WTC11 (cell line): ENCODE measurements around the gene LTBP1. TPM values are rescaled to one million over a fixed set of nuclear protein-coding genes. Genes with fewer than 3 reads are reported as not detected.

Experiments used
- ATAC-seq: fragments of 200-7000 bp; cut with Tn5 transposase; 2 replicates; pipeline ENCODE4 v1.10.0; 2021; ENCODE audit warnings: mild to moderate bottlenecking, moderate library complexity
- CTCF ChIA-PET: fragments of 300-600 bp; sonication (Branson Sonifier 250); formaldehyde crosslinking; loops from one replicate; lab custom pipeline; 2021; ENCODE audit warnings: antibody characterized with exemption; lab: Charles Lee
- POLR2A ChIA-PET: fragments of 350-600 bp; sonication (Branson Sonifier 250); formaldehyde crosslinking; loops from one replicate; lab custom pipeline; 2021; ENCODE audit warnings: antibody characterized with exemption; lab: Charles Lee
- DNase-seq: peaks from one replicate; pipeline ENCODE4 v3.0.0; 2021; ENCODE audit warnings: low spot score
- H3K27ac Mint-ChIP-seq: 2 replicates; pipeline ENCODE4 v1.8.0; 2021; ENCODE audit warnings: mixed read lengths
- H3K27me3 Mint-ChIP-seq: 2 replicates; pipeline ENCODE4 v1.8.0; 2021; ENCODE audit warnings: low read depth, mild to moderate bottlenecking, moderate library complexity, mixed read lengths
- H3K36me3 Mint-ChIP-seq: 2 replicates; pipeline ENCODE4 v1.8.0; 2021; ENCODE audit warnings: mixed read lengths
- H3K4me1 Mint-ChIP-seq: 2 replicates; pipeline ENCODE4 v1.8.0; 2022; ENCODE audit warnings: mixed read lengths
- H3K4me3 Mint-ChIP-seq: 2 replicates; pipeline ENCODE4 v1.8.0; 2021; ENCODE audit warnings: mild to moderate bottlenecking, moderate library complexity, mixed read lengths
- H3K9me3 Mint-ChIP-seq: 2 replicates; pipeline ENCODE4 v1.8.0; 2021; ENCODE audit warnings: mixed read lengths
- ATF2 ChIP-seq: sonication (generic); formaldehyde crosslinking; IDR thresholded peaks from 2 replicates; pipeline ENCODE4 v1.8.1; 2022; ENCODE audit warnings: low read depth, missing genetic modification reagents, borderline replicate concordance
- ATF3 ChIP-seq: sonication (generic); formaldehyde crosslinking; conservative IDR thresholded peaks from 2 replicates; pipeline ENCODE4 v1.8.1; 2022; ENCODE audit warnings: mild to moderate bottlenecking, missing genetic modification reagents
- ATF6 ChIP-seq: sonication (generic); formaldehyde crosslinking; IDR thresholded peaks from 2 replicates; pipeline ENCODE4 v1.8.1; 2023; ENCODE audit warnings: mild to moderate bottlenecking, missing genetic modification reagents
- CDX4 ChIP-seq: fragments of 250-450 bp; sonication (Bioruptor Pico); IDR thresholded peaks from 2 replicates; pipeline ENCODE4 v1.9.0; 2021; ENCODE audit warnings: moderate library complexity, mild to moderate bottlenecking, inconsistent platforms, borderline replicate concordance
- EMX1 ChIP-seq: fragments of 250-450 bp; sonication (Bioruptor Pico); IDR thresholded peaks from 2 replicates; pipeline ENCODE4 v1.8.0; 2021; ENCODE audit warnings: mild to moderate bottlenecking
- FOXP1 ChIP-seq: sonication (generic); formaldehyde crosslinking; IDR thresholded peaks from 2 replicates; pipeline ENCODE4 v1.8.0; 2022; ENCODE audit warnings: missing genetic modification reagents, mild to moderate bottlenecking, moderate library complexity, borderline replicate concordance
- FOXP4 ChIP-seq: sonication (generic); formaldehyde crosslinking; IDR thresholded peaks from 2 replicates; pipeline ENCODE4 v1.8.0; 2022; ENCODE audit warnings: mild to moderate bottlenecking, missing genetic modification reagents
- GTF2I ChIP-seq: fragments of 250-450 bp; sonication (Bioruptor Pico); conservative IDR thresholded peaks from 2 replicates; pipeline ENCODE4 v1.4.0; 2021; ENCODE audit warnings: mild to moderate bottlenecking
- HMGA2 ChIP-seq: fragments of 250-450 bp; sonication (Bioruptor Pico); IDR thresholded peaks from 2 replicates; pipeline ENCODE4 v1.4.0; 2021; ENCODE audit warnings: mild to moderate bottlenecking, moderate library complexity
- NFATC4 ChIP-seq: fragments of 250-450 bp; sonication (Bioruptor Pico); IDR thresholded peaks from 2 replicates; pipeline ENCODE4 v1.9.0; 2021; ENCODE audit warnings: mild to moderate bottlenecking
- NR1H2 ChIP-seq: sonication (generic); formaldehyde crosslinking; IDR thresholded peaks from 2 replicates; pipeline ENCODE4 v1.9.0; 2021; ENCODE audit warnings: mild to moderate bottlenecking, moderate library complexity, missing genetic modification reagents
- OVOL2 ChIP-seq: fragments of 250-450 bp; sonication (Bioruptor Pico); IDR thresholded peaks from 2 replicates; pipeline ENCODE4 v1.9.0; 2021; ENCODE audit warnings: mild to moderate bottlenecking, borderline replicate concordance
- PRDM15 ChIP-seq: sonication (generic); formaldehyde crosslinking; IDR thresholded peaks from 2 replicates; pipeline ENCODE4 v1.8.0; 2022; ENCODE audit warnings: missing genetic modification reagents
- SMAD3 ChIP-seq: sonication (generic); formaldehyde crosslinking; IDR thresholded peaks from 2 replicates; pipeline ENCODE4 v1.8.0; 2022; ENCODE audit warnings: missing genetic modification reagents, mild to moderate bottlenecking, borderline replicate concordance
- SMAD4 ChIP-seq: sonication (generic); formaldehyde crosslinking; IDR thresholded peaks from 2 replicates; pipeline ENCODE4 v1.8.0; 2022; ENCODE audit warnings: mild to moderate bottlenecking, missing genetic modification reagents
- ZMAT4 ChIP-seq: fragments of 250-450 bp; sonication (Bioruptor Pico); IDR thresholded peaks from 2 replicates; pipeline ENCODE4 v1.9.0; 2021; ENCODE audit warnings: mild to moderate bottlenecking
- ZNF138 ChIP-seq: sonication (generic); formaldehyde crosslinking; conservative IDR thresholded peaks from 2 replicates; pipeline ENCODE4 v1.8.1; 2022; ENCODE audit warnings: mild to moderate bottlenecking, moderate library complexity, missing genetic modification reagents
- ZNF219 ChIP-seq: sonication (generic); formaldehyde crosslinking; IDR thresholded peaks from 2 replicates; pipeline ENCODE4 v1.8.0; 2023; ENCODE audit warnings: missing genetic modification reagents, mild to moderate bottlenecking, borderline replicate concordance
- ZNF263 ChIP-seq: sonication (generic); formaldehyde crosslinking; IDR thresholded peaks from 2 replicates; pipeline ENCODE4 v1.8.1; 2022; ENCODE audit warnings: low read depth, mild to moderate bottlenecking, moderate library complexity, missing genetic modification reagents
- total RNA-seq: library from RNA; stranded (reverse); gene quantifications from 3 replicates; pipeline ENCODE4 v1.2.3, GENCODE V29; 2021

Gene LTBP1
- total RNA-seq, 1 experiment from 2014 or later, result 33.6 TPM

GRCh38 chr2:32904751-32905150 is 42.0 kb upstream of the LTBP1 start:
- DNase-seq (no peak), ATAC-seq (peak; percentile 74)
- no peaks in the 10 kb centered on the region; the same call in 1 of the 2 replicates for H3K4me1 Mint-ChIP-seq
- peaks cover 5% of the 10 kb centered on the region; the same call in 1 of the 2 replicates for H3K36me3 Mint-ChIP-seq
- H3K27me3 Mint-ChIP-seq, result no peaks in the 10 kb centered on the region; the same call in 1 of the 2 replicates
- no peak overlapping the region for H3K27ac Mint-ChIP-seq
- TF ChIP-seq OVOL2 (CRISPR knock-in tag), result no peak
- TF ChIP-seq SMAD3, result no peak
- no peak for TF ChIP-seq GTF2I (CRISPR knock-in tag)
- CTCF ChIA-PET, result no interaction called here
- POLR2A ChIA-PET, result no interaction called here
- no peak overlapping the region for H3K4me3 Mint-ChIP-seq
- peaks cover 12% of the 10 kb centered on the region for H3K9me3 Mint-ChIP-seq

- Mint-ChIP-seq H3K4me1 (no peaks in the 10 kb centered on the region; the same call in 1 of the 2 replicates), H3K4me3 (no peak overlapping the region), H3K27ac (no peak overlapping the region), H3K9me3 (peaks cover 12% of the 10 kb centered on the region), H3K27me3 (no peaks in the 10 kb centered on the region; the same call in 1 of the 2 replicates), H3K36me3 (peaks cover 5% of the 10 kb centered on the region; the same call in 1 of the 2 replicates)
- ATAC-seq (no peak), DNase-seq (no peak)
- ChIA-PET POLR2A (no interaction called here), CTCF (no interaction called here)
- no peak for TF ChIP-seq NFATC4 (CRISPR knock-in tag)
- TF ChIP-seq NR1H2 (CRISPR knock-in tag), result no peak
- no peak for TF ChIP-seq ZNF138 (CRISPR knock-in tag)
Measured at GRCh38 chr2:32905270-32905669, 41.5 kb upstream of the LTBP1 start.

GRCh38 chr2:32910883-32911598 is 35.7 kb upstream of the LTBP1 start:
- no peak for ATAC-seq
- ChIA-PET CTCF (no interaction called here), POLR2A (no interaction called here)
- Mint-ChIP-seq H3K4me3 (no peak overlapping the region), H3K9me3 (peaks cover 7% of the 10 kb centered on the region), H3K4me1 (no peaks in the 10 kb centered on the region), H3K27ac (no peak overlapping the region), H3K27me3 (no peaks in the 10 kb centered on the region), H3K36me3 (peaks cover under 1% of the 10 kb centered on the region; the same call in 1 of the 2 replicates)
- TF ChIP-seq CDX4 (CRISPR knock-in tag) (no peak), EMX1 (no peak), ATF2 (CRISPR knock-in tag) (no peak), ZMAT4 (no peak), SMAD4 (no peak), FOXP4 (no peak), SMAD3 (no peak), ZNF263 (no peak), FOXP1 (no peak)
- no peak for DNase-seq

GRCh38 chr2:32915694-32916093 is 31.1 kb upstream of the LTBP1 start:
- DNase-seq (no peak), ATAC-seq (no peak)
- Mint-ChIP-seq H3K4me1 (no peaks in the 10 kb centered on the region), H3K36me3 (no peaks in the 10 kb centered on the region), H3K4me3 (no peak overlapping the region), H3K27me3 (no peaks in the 10 kb centered on the region), H3K27ac (no peak overlapping the region), H3K9me3 (peaks cover 3% of the 10 kb centered on the region; the same call in 1 of the 2 replicates)
- CTCF ChIA-PET, result no interaction called here
- POLR2A ChIA-PET, result no interaction called here
- TF ChIP-seq PRDM15 (CRISPR knock-in tag) (no peak), ATF3 (no peak), ZNF219 (CRISPR knock-in tag) (no peak), HMGA2 (CRISPR knock-in tag) (no peak), ATF6 (CRISPR knock-in tag) (no peak)
